Mammary epithelial cell (primary cell): Measurements from ENCODE around the gene RCSD1.

Source experiments
- EZH2 ChIP-seq: IDR thresholded peaks from 2 replicates; pipeline ENCODE4 v1.6.1; 2012; ENCODE audit warnings: low read length, inconsistent platforms, borderline replicate concordance
- TF ChIP-seq, protein P1 (sequence below), 2 donors: IDR thresholded peaks in 1 of 2; conservative IDR thresholded peaks in 1 of 2; 2 replicates each; pipeline ENCODE4 v1.5.1; 2011 to 2012; ENCODE audit warnings: inconsistent platforms in 2 of 2, low read length in 2 of 2, mild to moderate bottlenecking in 2 of 2, control low read depth in 1 of 2, low read depth in 1 of 2; ENCODE audit not compliant: insufficient read depth in 1 of 2; ENCODE audit errors: extremely low read depth in 1 of 2

DNA sequence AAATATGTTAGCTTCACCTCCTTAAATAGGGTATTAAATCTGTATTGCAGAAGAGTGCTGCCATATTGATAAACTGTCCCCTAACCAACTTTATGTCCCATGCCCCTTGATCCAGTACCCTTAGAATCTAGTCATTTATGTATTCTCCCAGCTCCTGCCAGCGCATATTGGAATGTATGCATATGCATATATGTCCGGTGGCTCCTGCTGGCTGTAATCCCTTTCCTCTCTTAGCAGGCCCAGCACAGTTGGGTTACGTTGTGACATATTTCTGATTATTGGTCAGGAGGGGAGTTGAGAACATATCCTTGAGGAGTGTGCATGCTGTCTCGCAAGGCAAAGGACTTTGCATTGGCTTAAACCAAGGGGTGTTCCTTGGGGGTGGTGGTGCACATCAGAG lies 47.3 kb upstream of the RCSD1 start:
- TF ChIP-seq, protein P1, sequence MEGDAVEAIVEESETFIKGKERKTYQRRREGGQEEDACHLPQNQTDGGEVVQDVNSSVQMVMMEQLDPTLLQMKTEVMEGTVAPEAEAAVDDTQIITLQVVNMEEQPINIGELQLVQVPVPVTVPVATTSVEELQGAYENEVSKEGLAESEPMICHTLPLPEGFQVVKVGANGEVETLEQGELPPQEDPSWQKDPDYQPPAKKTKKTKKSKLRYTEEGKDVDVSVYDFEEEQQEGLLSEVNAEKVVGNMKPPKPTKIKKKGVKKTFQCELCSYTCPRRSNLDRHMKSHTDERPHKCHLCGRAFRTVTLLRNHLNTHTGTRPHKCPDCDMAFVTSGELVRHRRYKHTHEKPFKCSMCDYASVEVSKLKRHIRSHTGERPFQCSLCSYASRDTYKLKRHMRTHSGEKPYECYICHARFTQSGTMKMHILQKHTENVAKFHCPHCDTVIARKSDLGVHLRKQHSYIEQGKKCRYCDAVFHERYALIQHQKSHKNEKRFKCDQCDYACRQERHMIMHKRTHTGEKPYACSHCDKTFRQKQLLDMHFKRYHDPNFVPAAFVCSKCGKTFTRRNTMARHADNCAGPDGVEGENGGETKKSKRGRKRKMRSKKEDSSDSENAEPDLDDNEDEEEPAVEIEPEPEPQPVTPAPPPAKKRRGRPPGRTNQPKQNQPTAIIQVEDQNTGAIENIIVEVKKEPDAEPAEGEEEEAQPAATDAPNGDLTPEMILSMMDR (conservative IDR thresholded peaks at IDR 0.05 in 1 of 2, IDR thresholded peaks at IDR 0.05 in 1 of 2; ENCODE audit: extremely low read depth in 1 of 2, insufficient read depth in 1 of 2, low read depth in 1 of 2, low read length in 2 of 2) = no peak
- no peak for TF ChIP-seq EZH2
